HL-60/S4 (cell line): ENCODE data around the gene CD7.

Source experiments
- in situ Hi-C: fragments of 300-500 bp; cut with MboI; formaldehyde crosslinking; loops from 2 replicates; pipeline ENCODE4 v1.14.3; 2022; ENCODE audit warnings: low sequenced_read_pairs

Gene CD7

GRCh38 chr17:82300707-82301270, 16.6 kb downstream of the CD7 start:
- in situ Hi-C loops: no loop called here

DNA sequence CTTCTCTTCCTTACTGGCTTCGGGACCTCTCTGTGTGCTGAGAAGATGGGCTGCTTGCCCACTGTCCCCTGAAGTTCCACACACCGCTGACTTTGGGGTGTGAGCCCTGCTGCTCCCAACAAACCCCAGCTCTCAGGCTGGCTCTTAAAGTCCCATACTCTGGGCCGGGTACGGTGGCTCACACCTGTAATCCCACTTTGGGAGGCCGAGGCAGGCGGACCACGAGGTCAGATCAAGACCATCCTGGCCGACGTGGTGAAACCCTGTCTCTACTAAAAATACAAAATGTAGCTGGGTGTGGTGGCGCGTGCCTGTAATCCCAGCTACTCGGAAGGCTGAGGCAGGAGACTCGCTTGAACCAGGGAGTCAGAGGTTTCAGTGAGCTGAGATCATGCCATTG, 17.2 kb downstream of the CD7 start:
- in situ Hi-C loops: no loop called here

DNA sequence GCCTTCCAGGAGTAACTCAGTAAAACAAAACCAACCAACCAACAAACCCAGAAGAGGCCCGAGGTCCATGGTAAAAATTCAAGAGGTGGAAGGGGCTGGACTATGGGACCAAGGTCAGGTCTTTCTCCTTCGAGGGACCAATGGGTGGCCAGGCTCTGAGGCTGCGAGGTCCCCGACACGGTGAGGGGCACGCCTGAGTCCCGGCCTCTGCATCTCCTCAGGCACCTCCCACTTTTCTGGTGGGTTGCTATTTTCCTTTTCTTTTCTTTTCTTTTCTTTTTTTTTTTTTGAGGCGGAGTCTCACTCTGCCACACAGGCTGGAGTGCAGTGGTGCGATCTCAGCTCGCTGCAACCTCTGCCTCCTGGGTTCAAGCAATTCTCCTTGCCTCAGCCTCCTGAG, 18.0 kb downstream of the CD7 start:
- in situ Hi-C loops: no loop called here

- in situ Hi-C loops: no loop called here
These were observed 18.6 kb downstream of the CD7 start for GRCh38 chr17:82298538-82299421.

GRCh38 chr17:82297714-82298537, 19.5 kb downstream of the CD7 start:
- in situ Hi-C loops: no loop called here

DNA sequence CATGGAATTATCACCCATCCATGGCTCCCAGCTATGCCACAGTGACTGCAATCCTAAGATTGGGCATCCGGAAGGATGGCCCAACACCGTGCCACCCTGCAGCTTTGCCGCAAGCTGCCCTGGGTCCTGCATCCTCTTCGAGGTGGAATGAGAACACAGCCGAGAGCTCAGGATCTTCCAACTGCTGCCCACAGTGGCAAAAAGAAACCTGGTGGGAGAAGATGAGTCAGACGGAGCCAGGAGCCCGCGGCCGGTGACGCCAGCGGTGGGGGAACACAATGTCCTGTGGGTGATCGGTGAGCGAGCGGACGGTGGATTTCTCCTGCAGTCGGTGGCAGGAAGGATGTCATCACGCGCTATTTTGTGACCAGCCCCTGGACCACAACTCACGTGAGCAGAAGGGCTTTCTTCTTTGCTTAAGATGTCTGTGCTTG, 20.1 kb downstream of the CD7 start:
- in situ Hi-C loops: no loop called here

DNA sequence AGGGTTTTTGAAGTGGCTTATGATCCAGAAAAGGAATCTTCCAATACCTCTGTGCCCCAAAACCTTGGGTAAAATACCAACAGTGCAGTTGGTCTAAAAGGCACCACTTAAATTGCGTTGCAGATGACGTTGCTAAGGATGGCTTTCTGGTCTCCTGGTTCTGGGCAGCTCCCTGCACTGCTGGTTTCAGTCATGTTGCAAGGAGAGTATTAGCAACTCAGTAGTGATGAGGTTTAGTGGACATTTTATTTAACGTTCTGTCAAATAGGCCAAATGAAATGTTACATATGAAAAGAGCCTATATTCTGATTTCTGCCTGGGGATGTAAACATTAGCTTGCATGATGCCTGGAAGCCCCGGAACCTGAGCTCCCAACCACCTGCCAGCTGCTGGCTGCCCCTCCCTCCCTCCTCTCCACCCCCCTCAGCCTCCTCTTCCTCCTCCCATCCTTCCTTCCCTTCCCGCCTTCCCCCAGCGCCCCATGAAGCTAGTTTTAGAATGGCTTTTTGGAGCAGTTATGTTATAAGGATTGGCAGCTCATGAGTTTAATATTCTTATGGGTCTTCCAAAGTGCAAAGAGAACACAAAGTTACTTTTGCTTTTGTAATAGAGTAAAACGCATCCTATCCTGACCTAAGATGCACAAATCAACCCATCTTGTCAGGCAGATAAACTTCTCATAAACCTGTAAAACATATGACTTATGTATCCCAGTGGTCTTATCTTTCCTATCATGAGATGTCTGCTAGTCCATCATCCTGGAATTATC, 20.7 kb downstream of the CD7 start:
- in situ Hi-C loops: no loop called here

- in situ Hi-C loops: no loop called here
These were observed 22.0 kb downstream of the CD7 start for GRCh38 chr17:82295472-82295814.

- in situ Hi-C loops: no loop called here
These were observed 23.2 kb downstream of the CD7 start for GRCh38 chr17:82294064-82294773.

GRCh38 chr17:82292251-82293154, 24.9 kb downstream of the CD7 start:
- in situ Hi-C loops: no loop called here

DNA sequence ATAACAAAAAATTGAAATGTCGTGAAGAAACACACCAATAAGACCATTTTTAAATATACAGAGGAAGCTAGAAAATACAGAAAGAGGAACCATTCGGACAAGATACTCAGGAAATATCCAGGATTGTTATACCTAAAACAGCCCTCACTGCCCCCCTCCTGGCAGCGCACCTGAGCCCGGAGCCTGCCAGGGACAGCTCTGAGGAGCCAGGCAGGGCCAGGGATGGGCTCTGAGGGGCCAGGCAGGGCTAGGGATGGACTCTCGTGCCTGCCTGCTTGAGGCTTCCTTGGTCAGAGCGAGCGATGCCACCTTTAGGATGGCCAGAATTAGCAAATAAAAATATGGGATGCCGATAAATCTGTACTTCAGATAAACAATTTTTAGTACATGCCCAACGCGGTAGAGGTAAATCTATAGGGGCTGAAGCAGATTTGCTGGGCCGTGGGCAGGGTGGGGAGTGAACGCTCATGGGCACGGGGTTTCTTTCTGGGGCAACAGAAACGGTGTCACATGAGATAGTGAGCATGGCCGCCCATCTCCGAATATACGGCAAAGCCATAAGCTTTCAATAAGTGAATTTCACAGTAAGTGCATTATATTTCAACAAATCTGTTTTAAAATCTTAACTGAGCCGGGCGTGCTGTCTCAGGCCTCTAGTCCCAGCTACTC, 25.7 kb downstream of the CD7 start:
- in situ Hi-C loops: no loop called here

DNA sequence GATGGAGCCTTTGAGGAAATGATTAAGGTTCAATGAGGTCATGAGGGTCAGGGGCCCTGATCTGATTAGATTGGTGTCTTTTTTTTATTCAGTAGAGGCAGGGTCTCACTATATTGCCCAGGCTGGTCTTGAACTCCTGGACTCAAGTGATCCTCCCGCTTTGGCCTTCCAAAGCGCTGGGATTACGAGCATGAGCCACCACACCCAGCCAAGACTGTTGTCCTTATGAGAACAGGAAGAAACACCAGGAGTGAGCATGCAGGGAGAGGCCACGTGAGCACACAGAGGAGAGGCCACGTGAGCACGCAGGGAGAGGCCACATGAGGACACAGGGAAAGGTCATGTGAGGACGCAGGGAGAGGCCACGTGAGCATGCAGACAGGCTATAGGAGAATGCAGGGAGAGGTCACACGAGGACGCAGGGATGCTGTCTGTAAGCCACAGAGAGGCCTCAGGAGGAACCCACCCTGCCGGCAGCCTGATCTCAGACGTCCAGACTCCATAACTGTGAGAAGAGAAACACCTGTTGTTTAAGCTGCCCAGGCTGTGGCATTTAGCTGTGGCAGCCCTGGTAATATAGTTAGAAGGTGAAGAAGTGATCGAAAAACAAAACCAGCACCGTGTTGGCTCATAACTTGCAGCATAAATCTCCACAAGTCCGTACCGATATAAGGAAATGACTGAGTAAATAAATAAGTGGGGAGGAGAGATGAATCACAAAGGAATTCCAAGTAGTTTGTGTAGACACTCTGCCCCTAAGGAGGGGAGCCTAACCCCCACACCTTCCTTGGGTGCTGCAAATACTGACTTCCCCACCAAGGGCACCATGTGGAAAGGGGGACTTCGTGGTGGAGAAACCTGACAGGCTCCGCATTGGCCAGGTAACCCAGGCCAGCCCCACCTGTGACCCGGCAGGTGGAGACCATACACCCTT, 29.3 kb downstream of the CD7 start:
- in situ Hi-C loops: no loop called here

DNA sequence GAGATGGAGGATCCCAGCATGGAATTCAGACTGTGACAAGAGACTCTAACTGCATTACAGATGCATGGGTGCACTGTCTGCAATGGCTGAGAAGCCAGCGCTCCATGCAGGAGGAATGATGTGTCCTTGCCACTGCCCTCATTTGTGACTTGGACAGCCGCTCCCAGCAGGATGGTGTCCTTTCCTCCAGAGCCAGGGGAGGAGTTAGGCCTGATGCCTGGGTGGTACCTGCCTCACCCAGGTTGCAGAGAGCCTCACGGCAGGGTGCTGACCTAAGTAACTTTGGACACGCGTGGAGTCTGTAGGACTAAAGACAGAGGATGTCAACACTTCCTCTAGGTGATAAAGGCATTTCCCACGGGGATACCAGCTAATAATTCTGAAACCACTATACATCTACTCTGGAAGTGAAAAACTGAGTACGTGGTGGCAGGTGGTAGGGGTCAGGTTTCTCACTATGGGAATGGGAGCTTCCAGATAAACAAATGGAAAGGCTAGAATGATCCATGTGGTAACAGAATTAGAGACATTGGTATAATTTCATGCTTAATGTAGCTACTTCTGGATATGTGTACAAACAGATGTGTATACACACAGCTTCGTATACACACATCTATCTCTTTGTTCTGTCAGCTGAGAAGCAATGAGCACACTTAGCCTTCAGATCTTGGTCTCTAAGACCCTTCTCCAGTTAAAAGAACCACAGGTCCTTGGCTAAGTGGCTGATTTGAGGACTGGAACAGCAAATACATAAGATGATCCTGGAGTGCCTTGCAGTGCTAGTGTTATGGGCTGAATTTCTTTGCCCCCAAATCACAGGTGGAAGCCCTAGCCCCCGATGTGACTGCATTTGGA, 30.2 kb downstream of the CD7 start:
- in situ Hi-C loops: no loop called here

DNA sequence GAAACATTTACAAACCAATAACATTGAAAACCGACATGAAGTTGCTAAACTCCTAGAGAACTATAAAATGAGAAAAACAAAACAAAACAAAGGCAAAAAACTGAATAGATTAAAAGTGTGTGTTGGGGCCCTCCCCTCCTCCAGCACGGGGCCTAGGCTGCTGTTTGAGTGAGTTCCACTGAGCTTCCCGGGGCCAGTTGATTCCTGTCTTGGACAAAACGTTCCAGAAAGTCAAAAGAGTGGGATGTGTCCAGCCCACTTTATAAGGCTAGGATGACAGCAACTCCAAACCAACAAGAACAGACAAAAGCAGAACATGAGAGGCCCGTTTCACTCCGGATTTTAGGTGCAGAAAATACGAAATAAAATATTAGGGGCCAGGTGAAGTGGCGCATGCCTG, 32.3 kb downstream of the CD7 start:
- in situ Hi-C loops: no loop called here

- in situ Hi-C loops: no loop called here
These were observed 34.1 kb downstream of the CD7 start for GRCh38 chr17:82283208-82283749.
